NCI-H82 treated with DMSO at 0.1 percent for 48 hours (cell line): Measurements from ENCODE around the gene SNTA1.
"Not testable (repeated sequence)": the region's sequence is repeated elsewhere in the genome, so short reads cannot be mapped to it uniquely, and the experiment has no call there.

ENCODE experiments used
- DNase-seq: peaks from one replicate; lab custom pipeline; 2025; ENCODE audit not compliant: unreplicated experiment; lab: John Stamatoyannopoulos, UW

SNTA1 gene

GRCh38 chr20:33400812-33401183 lies 42.8 kb downstream of the SNTA1 start:
- no peak for DNase-seq

GRCh38 chr20:33399924-33400323 lies 43.6 kb downstream of the SNTA1 start:
- DNase-seq: no peak

GRCh38 chr20:33394718-33395117 lies 48.8 kb downstream of the SNTA1 start:
- no peak for DNase-seq

- no peak for DNase-seq
Measured at GRCh38 chr20:33393609-33394008, 50.0 kb downstream of the SNTA1 start.

GRCh38 chr20:33391722-33392415 lies 51.7 kb downstream of the SNTA1 start:
- peak; percentile 88 for DNase-seq

- not testable (repeated sequence) for DNase-seq
Measured at GRCh38 chr20:33389326-33389725, 54.2 kb downstream of the SNTA1 start.

GRCh38 chr20:33388268-33388667 lies 55.3 kb downstream of the SNTA1 start:
- no peak for DNase-seq

- no peak for DNase-seq
Measured at GRCh38 chr20:33387177-33387576, 56.4 kb downstream of the SNTA1 start.

- no peak for DNase-seq
Measured at GRCh38 chr20:33386673-33387072, 56.9 kb downstream of the SNTA1 start.

GRCh38 chr20:33377366-33377765 lies 66.2 kb downstream of the SNTA1 start:
- DNase-seq: no peak

GRCh38 chr20:33373735-33374605 lies 69.6 kb downstream of the SNTA1 start:
- no peak for DNase-seq

GRCh38 chr20:33372993-33373441 lies 70.5 kb downstream of the SNTA1 start:
- no peak for DNase-seq

GRCh38 chr20:33370291-33370690 lies 73.3 kb downstream of the SNTA1 start:
- no peak for DNase-seq

- DNase-seq: no peak
Measured at GRCh38 chr20:33362898-33363297, 80.7 kb downstream of the SNTA1 start.

- DNase-seq: no peak
Measured at GRCh38 chr20:33359399-33360261, 83.9 kb downstream of the SNTA1 start.
